Prostate gland (tissue), 2 donors: ENCODE results near the gene PCDHA7.
"Not testable (repeated sequence)": the region's sequence is repeated elsewhere in the genome, so short reads cannot be mapped to it uniquely, and the experiment has no call there.

Source experiments
- CTCF ChIP-seq, 4 experiments: fragments of 200-600 bp in 2 of 4; fragments of 450-650 bp in 2 of 4; sonication (generic) in 2 of 4; IDR thresholded peaks; 1 replicate in 3 of 4; 2 replicates in 1 of 4; pipeline ENCODE4 v1.5.1; 2016 to 2019; ENCODE audit warnings: antibody characterized with exemption in 4 of 4, mild to moderate bottlenecking in 2 of 4, moderate library complexity in 2 of 4
- POLR2A ChIP-seq: fragments of 450-650 bp; IDR thresholded peaks from one replicate; pipeline ENCODE4 v1.6.1; 2016; ENCODE audit warnings: antibody characterized with exemption, mild to moderate bottlenecking

DNA sequence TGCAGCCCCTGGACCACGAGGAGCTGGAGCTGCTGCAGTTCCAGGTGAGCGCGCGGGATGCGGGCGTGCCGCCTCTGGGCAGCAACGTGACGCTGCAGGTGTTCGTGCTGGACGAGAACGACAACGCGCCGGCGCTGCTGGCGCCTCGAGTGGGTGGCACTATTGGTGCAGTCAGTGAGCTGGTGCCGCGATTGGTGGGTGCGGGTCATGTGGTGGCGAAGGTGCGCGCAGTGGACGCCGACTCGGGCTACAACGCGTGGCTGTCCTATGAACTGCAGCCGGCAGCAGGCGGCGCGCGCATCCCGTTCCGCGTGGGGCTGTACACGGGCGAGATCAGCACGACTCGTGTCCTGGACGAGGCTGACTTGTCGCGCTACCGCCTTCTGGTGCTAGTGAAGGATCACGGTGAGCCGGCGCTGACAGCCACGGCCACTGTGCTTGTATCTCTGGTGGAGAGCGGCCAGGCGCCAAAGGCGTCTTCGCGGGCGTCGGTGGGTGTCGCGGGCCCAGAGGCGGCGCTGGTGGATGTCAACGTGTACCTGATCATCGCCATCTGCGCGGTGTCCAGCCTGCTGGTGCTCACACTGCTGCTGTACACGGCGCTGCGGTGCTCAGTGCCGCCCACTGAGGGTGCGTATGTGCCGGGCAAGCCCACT, 46.1 kb upstream of the PCDHA7 start:
- TF ChIP-seq POLR2A; CTCF (IDR thresholded peaks at IDR 0.05): not testable (repeated sequence)
